ENCODE measurements around the gene ERAP2.

Gene ERAP2

GRCh38 chr5:96952118-96952750, 75.9 kb downstream of the ERAP2 start:
- H3F3A ChIP-seq (ENCODE audit: insufficient read depth, low read length) = 0 out of 2 replicates have a peak, but pooled peaks cover under 1% of the 10 kb centered on the region
- H3K79me2 ChIP-seq (ENCODE audit: low read length) = peaks cover 80% of the 10 kb centered on the region
- H3K27me3 ChIP-seq (replicated peaks; ENCODE audit: insufficient read depth, low read length) = no peaks in the 10 kb centered on the region
- H3K9me3 ChIP-seq (replicated peaks; ENCODE audit: insufficient read depth, low read length) = no peaks in the 10 kb centered on the region
- no peaks in the 10 kb centered on the region for H3K36me3 ChIP-seq (replicated peaks; ENCODE audit: insufficient read depth, low read length)
- no peak for DNase-seq
- TF ChIP-seq EZH2phosphoT487 (IDR thresholded peaks at IDR 0.05; ENCODE audit: low read length) = no peak
- TF ChIP-seq CTCF (IDR thresholded peaks at IDR 0.05; ENCODE audit: low read length) = no peak
- TF ChIP-seq EZH2 (optimal IDR thresholded peaks at IDR 0.05; ENCODE audit: low read depth, low read length) = no peak
- no peaks in the 10 kb centered on the region for H3K4me1 ChIP-seq (ENCODE audit: low read length)
- H3K9ac ChIP-seq (ENCODE audit: low read length) = no peak overlapping the region
- no peaks in the 10 kb centered on the region for H3K9me2 ChIP-seq (replicated peaks; ENCODE audit: insufficient read depth, low read length)
- no peak overlapping the region for H3K4me3 ChIP-seq (ENCODE audit: low read length)
- H3K4me2 ChIP-seq (ENCODE audit: low read depth, low read length) = no peak overlapping the region
- 0 out of 2 replicates have a peak, but pooled peaks cover 2% of the 10 kb centered on the region for H4K20me1 ChIP-seq (ENCODE audit: insufficient read depth, low read length)
- no peak overlapping the region for H3K27ac ChIP-seq (ENCODE audit: low read length)
- no peak overlapping the region for H2AFZ ChIP-seq (ENCODE audit: low read length)

GRCh38 chr5:96952974-96953730, 76.9 kb downstream of the ERAP2 start:
- Histone ChIP-seq H2AFZ (ENCODE audit: low read length) (no peak overlapping the region), H3K4me3 (ENCODE audit: low read length) (no peak overlapping the region), H3K4me1 (ENCODE audit: low read length) (peaks cover 7% of the 10 kb centered on the region; the same call in 1 of the 2 replicates), H3K9me3 (replicated peaks; ENCODE audit: insufficient read depth, low read length) (no peaks in the 10 kb centered on the region), H3K36me3 (replicated peaks; ENCODE audit: insufficient read depth, low read length) (no peaks in the 10 kb centered on the region), H4K20me1 (ENCODE audit: insufficient read depth, low read length) (peaks cover 2% of the 10 kb centered on the region; the same call in 1 of the 2 replicates), H3K4me2 (ENCODE audit: low read depth, low read length) (no peak overlapping the region), H3K9ac (ENCODE audit: low read length) (no peak overlapping the region), H3K9me2 (replicated peaks; ENCODE audit: insufficient read depth, low read length) (no peaks in the 10 kb centered on the region), H3K27me3 (replicated peaks; ENCODE audit: insufficient read depth, low read length) (no peaks in the 10 kb centered on the region), H3F3A (ENCODE audit: insufficient read depth, low read length) (peaks cover 10% of the 10 kb centered on the region; the same call in 1 of the 2 replicates), H3K27ac (ENCODE audit: low read length) (no peak overlapping the region), H3K79me2 (ENCODE audit: low read length) (peaks cover 74% of the 10 kb centered on the region)
- no peak for DNase-seq
- TF ChIP-seq CTCF (IDR thresholded peaks at IDR 0.05; ENCODE audit: low read length) (no peak), EZH2phosphoT487 (IDR thresholded peaks at IDR 0.05; ENCODE audit: low read length) (no peak), EZH2 (optimal IDR thresholded peaks at IDR 0.05; ENCODE audit: low read depth, low read length) (no peak)

- Histone ChIP-seq H3K27ac (ENCODE audit: low read length) (no peak overlapping the region), H4K20me1 (ENCODE audit: insufficient read depth, low read length) (peaks cover 9% of the 10 kb centered on the region; the same call in 1 of the 2 replicates), H3K27me3 (replicated peaks; ENCODE audit: insufficient read depth, low read length) (no peaks in the 10 kb centered on the region), H3K79me2 (ENCODE audit: low read length) (peaks cover 63% of the 10 kb centered on the region), H3K9me2 (replicated peaks; ENCODE audit: insufficient read depth, low read length) (no peaks in the 10 kb centered on the region), H3F3A (ENCODE audit: insufficient read depth, low read length) (peaks cover 18% of the 10 kb centered on the region), H2AFZ (ENCODE audit: low read length) (no peak overlapping the region), H3K4me2 (ENCODE audit: low read depth, low read length) (no peak overlapping the region), H3K4me3 (ENCODE audit: low read length) (no peak overlapping the region), H3K9me3 (replicated peaks; ENCODE audit: insufficient read depth, low read length) (no peaks in the 10 kb centered on the region), H3K9ac (ENCODE audit: low read length) (no peak overlapping the region), H3K36me3 (replicated peaks; ENCODE audit: insufficient read depth, low read length) (no peaks in the 10 kb centered on the region; the same call in 1 of the 2 replicates), H3K4me1 (ENCODE audit: low read length) (peaks cover 22% of the 10 kb centered on the region)
- DNase-seq = no peak
- TF ChIP-seq EZH2phosphoT487 (IDR thresholded peaks at IDR 0.05; ENCODE audit: low read length) = no peak
- TF ChIP-seq CTCF (IDR thresholded peaks at IDR 0.05; ENCODE audit: low read length) = no peak
- no peak for TF ChIP-seq EZH2 (optimal IDR thresholded peaks at IDR 0.05; ENCODE audit: low read depth, low read length)
Observed at GRCh38 chr5:96957254-96958049, 81.2 kb downstream of the ERAP2 start.
